ENCODE measurements around the gene E2F3. TPM values are rescaled to one million over a fixed set of nuclear protein-coding genes. Genes with fewer than 3 reads are reported as not detected.
A peak's percentile ranks its signal among the peaks of the same experiment; 100 is the strongest.
"Not testable (repeated sequence)": the region's sequence is repeated elsewhere in the genome, so short reads cannot be mapped to it uniquely, and the experiment has no call there.

Gene E2F3
- total RNA-seq, 8 experiments from 2014 or later: 6.1 to 24.3 (median 8.3) TPM

- H3K27ac ChIP-seq: no peak overlapping the region
- no peak overlapping the region for H3K4me3 ChIP-seq
- no peaks in the 10 kb centered on the region for H3K4me1 ChIP-seq (replicated peaks in 1 of 2)
- ATAC-seq (replicated peaks in 6 of 8): no peak
- in situ Hi-C loops (cut with MboI; ENCODE audit: low pct_unique_long_range_greater_than_20kb in 2 of 9, low sequenced_read_pairs in 9 of 9, unreplicated experiment in 9 of 9): no loop called here
- 90 to 100% (median 98%) methylated on average over 3 to 5 of the region's 5 CpGs; no CpG with 5 or more reads in 1 of the 10 experiments for WGBS, 10 experiments
These were observed 61.7 kb downstream of the E2F3 start for GRCh38 chr6:20463396-20463795.

GRCh38 chr6:20464041-20464440 is 62.4 kb downstream of the E2F3 start:
- in situ Hi-C loops (cut with MboI; ENCODE audit: low pct_unique_long_range_greater_than_20kb in 2 of 9, low sequenced_read_pairs in 9 of 9, unreplicated experiment in 9 of 9): no loop called here
- Histone ChIP-seq H3K27ac (no peak overlapping the region), H3K4me1 (replicated peaks in 1 of 2) (no peaks in the 10 kb centered on the region), H3K4me3 (no peak overlapping the region)
- WGBS, 10 experiments: 80 to 100% (median 100%) methylated on average over 1 to 2 of the region's 2 CpGs; no CpG with 5 or more reads in 2 of the 10 experiments
- ATAC-seq (replicated peaks in 6 of 8): no peak

GRCh38 chr6:20464847-20465246 is 63.2 kb downstream of the E2F3 start:
- no peaks in the 10 kb centered on the region for H3K4me1 ChIP-seq (replicated peaks in 1 of 2)
- in situ Hi-C loops (cut with MboI; ENCODE audit: low pct_unique_long_range_greater_than_20kb in 2 of 9, low sequenced_read_pairs in 9 of 9, unreplicated experiment in 9 of 9): no loop called here
- H3K27ac ChIP-seq: no peak overlapping the region
- no peak overlapping the region for H3K4me3 ChIP-seq
- 81 to 100% (median 98%) methylated on average over 1 to 4 of the region's 4 CpGs; no CpG with 5 or more reads in 1 of the 10 experiments for WGBS, 10 experiments
- no peak for ATAC-seq (replicated peaks in 6 of 8)

- 91 to 100% (median 100%) methylated on average over 1 to 4 of the region's 4 CpGs; no CpG with 5 or more reads in 3 of the 10 experiments for WGBS, 10 experiments
- H3K4me1 ChIP-seq (replicated peaks in 1 of 2); H3K4me3 ChIP-seq; ATAC-seq (replicated peaks in 6 of 8); H3K27ac ChIP-seq; in situ Hi-C loops (cut with MboI; ENCODE audit: low pct_unique_long_range_greater_than_20kb in 2 of 9, low sequenced_read_pairs in 9 of 9, unreplicated experiment in 9 of 9): not testable (repeated sequence)
These were observed 63.9 kb downstream of the E2F3 start for GRCh38 chr6:20465616-20466015.

GRCh38 chr6:20467437-20467836 is 65.8 kb downstream of the E2F3 start:
- Histone ChIP-seq H3K27ac (no peak overlapping the region), H3K4me1 (replicated peaks in 1 of 2) (peaks cover 0 to 2% of the 10 kb centered on the region in 2 donors), H3K4me3 (no peak overlapping the region)
- ATAC-seq (replicated peaks in 6 of 8): no peak
- WGBS, 10 experiments: 84 to 100% (median 96%) methylated on average over 2 to 4 of the region's 4 CpGs; no CpG with 5 or more reads in 1 of the 10 experiments
- in situ Hi-C loops (cut with MboI; ENCODE audit: low pct_unique_long_range_greater_than_20kb in 2 of 9, low sequenced_read_pairs in 9 of 9, unreplicated experiment in 9 of 9): no loop called here

- 95 to 100% (median 100%) methylated on average over 1 to 5 of the region's 7 CpGs; no CpG with 5 or more reads in 2 of the 10 experiments for WGBS, 10 experiments
- Histone ChIP-seq H3K4me1 (replicated peaks in 1 of 2) (peaks cover 0 to 2% of the 10 kb centered on the region in 2 donors), H3K4me3 (no peak overlapping the region), H3K27ac (no peak overlapping the region)
- in situ Hi-C loops (cut with MboI; ENCODE audit: low pct_unique_long_range_greater_than_20kb in 2 of 9, low sequenced_read_pairs in 9 of 9, unreplicated experiment in 9 of 9): no loop called here
- no peak for ATAC-seq (replicated peaks in 6 of 8)
These were observed 66.5 kb downstream of the E2F3 start for GRCh38 chr6:20468209-20468608.

GRCh38 chr6:20472748-20473147 is 71.1 kb downstream of the E2F3 start:
- ATAC-seq (replicated peaks in 6 of 8): peak in 1 of 8 experiments; percentile 42

GRCh38 chr6:20473518-20473917 is 71.8 kb downstream of the E2F3 start:
- Histone ChIP-seq H3K27ac (no peak overlapping the region), H3K4me3 (no peak overlapping the region), H3K4me1 (replicated peaks in 1 of 2) (peaks cover 0 to 2% of the 10 kb centered on the region in 2 donors)
- ATAC-seq (replicated peaks in 6 of 8): no peak
- WGBS, 10 experiments: 80 to 100% (median 100%) methylated on average over 1 of the region's 1 CpG; no CpG with 5 or more reads in 4 of the 10 experiments
- in situ Hi-C loops (cut with MboI; ENCODE audit: low pct_unique_long_range_greater_than_20kb in 2 of 9, low sequenced_read_pairs in 9 of 9, unreplicated experiment in 9 of 9): no loop called here

More at GRCh38 chr6:20472748-20473147, 71.1 kb downstream of the E2F3 start:
- no peak overlapping the region for H3K4me3 ChIP-seq
- in situ Hi-C loops (cut with MboI; ENCODE audit: low pct_unique_long_range_greater_than_20kb in 2 of 9, low sequenced_read_pairs in 9 of 9, unreplicated experiment in 9 of 9): no loop called here
- 17 to 100% (median 90%) methylated on average over 2 to 3 of the region's 3 CpGs; no CpG with 5 or more reads in 3 of the 10 experiments for WGBS, 10 experiments
- H3K27ac ChIP-seq: no peak overlapping the region
- peaks cover 0 to 2% of the 10 kb centered on the region in 2 donors for H3K4me1 ChIP-seq (replicated peaks in 1 of 2)

- 91 to 100% (median 100%) methylated on average over 1 to 7 of the region's 7 CpGs; no CpG with 5 or more reads in 1 of the 10 experiments for WGBS, 10 experiments
- in situ Hi-C loops (cut with MboI; ENCODE audit: low pct_unique_long_range_greater_than_20kb in 2 of 9, low sequenced_read_pairs in 9 of 9, unreplicated experiment in 9 of 9): no loop called here
- no peak for ATAC-seq (replicated peaks in 6 of 8)
- H3K27ac ChIP-seq: no peak overlapping the region
- no peak overlapping the region for H3K4me3 ChIP-seq
- peaks cover 0 to 2% of the 10 kb centered on the region in 2 donors for H3K4me1 ChIP-seq (replicated peaks in 1 of 2)
These were observed 73.3 kb downstream of the E2F3 start for GRCh38 chr6:20474874-20475542.

- Histone ChIP-seq H3K27ac (no peak overlapping the region), H3K4me1 (replicated peaks in 1 of 2) (peaks cover 0 to 2% of the 10 kb centered on the region in 2 donors), H3K4me3 (no peak overlapping the region)
- 88 to 100% (median 100%) methylated on average over 1 to 5 of the region's 6 CpGs; no CpG with 5 or more reads in 3 of the 10 experiments for WGBS, 10 experiments
- no peak for ATAC-seq (replicated peaks in 6 of 8)
- in situ Hi-C loops (cut with MboI; ENCODE audit: low pct_unique_long_range_greater_than_20kb in 2 of 9, low sequenced_read_pairs in 9 of 9, unreplicated experiment in 9 of 9): no loop called here
These were observed 74.9 kb downstream of the E2F3 start for GRCh38 chr6:20476501-20477043.

GRCh38 chr6:20477485-20477884 is 75.8 kb downstream of the E2F3 start:
- WGBS, 10 experiments: 75 to 100% (median 100%) methylated on average over 1 to 2 of the region's 2 CpGs; no CpG with 5 or more reads in 2 of the 10 experiments
- no peak overlapping the region for H3K27ac ChIP-seq

GRCh38 chr6:20479060-20479459 is 77.4 kb downstream of the E2F3 start:
- in situ Hi-C loops (cut with MboI; ENCODE audit: low pct_unique_long_range_greater_than_20kb in 2 of 9, low sequenced_read_pairs in 9 of 9, unreplicated experiment in 9 of 9): no loop called here
- Histone ChIP-seq H3K4me3 (no peak overlapping the region), H3K4me1 (replicated peaks in 1 of 2) (no peaks in the 10 kb centered on the region), H3K27ac (no peak overlapping the region)
- ATAC-seq (replicated peaks in 6 of 8): no peak
- WGBS, 10 experiments: 27 to 100% (median 88%) methylated on average over 1 to 5 of the region's 5 CpGs; no CpG with 5 or more reads in 1 of the 10 experiments

More at GRCh38 chr6:20477485-20477884, 75.8 kb downstream of the E2F3 start:
- H3K4me3 ChIP-seq: no peak overlapping the region
- ATAC-seq (replicated peaks in 6 of 8): no peak
- H3K4me1 ChIP-seq (replicated peaks in 1 of 2): no peaks in the 10 kb centered on the region
- in situ Hi-C loops (cut with MboI; ENCODE audit: low pct_unique_long_range_greater_than_20kb in 2 of 9, low sequenced_read_pairs in 9 of 9, unreplicated experiment in 9 of 9): no loop called here

- ATAC-seq (replicated peaks in 6 of 8): no peak
- in situ Hi-C loops (cut with MboI; ENCODE audit: low pct_unique_long_range_greater_than_20kb in 2 of 9, low sequenced_read_pairs in 9 of 9, unreplicated experiment in 9 of 9): no loop called here
- Histone ChIP-seq H3K27ac (no peak overlapping the region), H3K4me1 (replicated peaks in 1 of 2) (no peaks in the 10 kb centered on the region), H3K4me3 (no peak overlapping the region)
- WGBS, 10 experiments: 88 to 100% (median 96%) methylated on average over 1 to 9 of the region's 9 CpGs; no CpG with 5 or more reads in 1 of the 10 experiments
These were observed 77.8 kb downstream of the E2F3 start for GRCh38 chr6:20479526-20479925.
